GM18502 (cell line): Measurements from ENCODE around the gene LAMP5.

Source experiments
- ATAC-seq: cut with Tn5 transposase; IDR thresholded peaks from one replicate; pipeline ENCODE4 v1.9.1; 2021; ENCODE audit warnings: mild to moderate bottlenecking; ENCODE audit not compliant: unreplicated experiment, poor library complexity

LAMP5 gene, protein sequence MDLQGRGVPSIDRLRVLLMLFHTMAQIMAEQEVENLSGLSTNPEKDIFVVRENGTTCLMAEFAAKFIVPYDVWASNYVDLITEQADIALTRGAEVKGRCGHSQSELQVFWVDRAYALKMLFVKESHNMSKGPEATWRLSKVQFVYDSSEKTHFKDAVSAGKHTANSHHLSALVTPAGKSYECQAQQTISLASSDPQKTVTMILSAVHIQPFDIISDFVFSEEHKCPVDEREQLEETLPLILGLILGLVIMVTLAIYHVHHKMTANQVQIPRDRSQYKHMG

DNA sequence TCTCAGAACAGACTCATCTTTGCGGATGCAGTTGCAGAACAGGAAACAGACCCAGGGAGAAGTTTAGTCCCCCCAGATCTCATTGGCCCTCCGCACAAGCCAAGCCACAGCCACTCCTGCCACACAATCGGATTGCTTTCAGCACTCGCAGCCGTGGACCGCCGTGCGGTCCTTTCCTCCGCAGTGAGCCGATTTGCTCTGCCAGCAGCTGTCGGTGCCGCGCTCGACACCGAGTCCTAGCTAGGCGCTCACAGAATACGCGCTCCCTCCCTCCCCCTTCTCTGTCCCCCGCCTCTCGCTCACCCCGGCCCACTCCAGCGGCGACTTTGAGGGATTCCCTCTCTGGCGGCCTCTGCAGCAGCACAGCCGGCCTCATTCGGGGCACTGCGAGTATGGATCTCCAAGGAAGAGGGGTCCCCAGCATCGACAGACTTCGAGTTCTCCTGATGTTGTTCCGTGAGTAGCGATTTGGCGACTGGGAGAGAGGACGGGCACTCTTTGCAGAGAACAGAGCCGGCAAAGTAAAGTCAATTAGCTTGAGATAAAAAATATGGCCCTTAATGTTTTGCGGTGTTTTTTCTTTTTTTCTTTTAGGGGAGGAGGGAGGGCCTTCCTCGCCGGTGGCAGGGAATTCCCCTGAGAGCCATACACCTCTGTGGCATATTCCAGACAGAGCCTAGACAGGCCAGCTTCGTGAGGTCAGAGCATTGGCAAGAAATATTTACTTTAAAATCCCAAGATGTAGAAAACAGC is at the start of gene LAMP5:
LAMP5 (plus strand) TSS at position 130 of the 753 bp plus-strand sequence; CDS start at position 393, 263 bp downstream.
- ATAC-seq, result peak; percentile 51

DNA sequence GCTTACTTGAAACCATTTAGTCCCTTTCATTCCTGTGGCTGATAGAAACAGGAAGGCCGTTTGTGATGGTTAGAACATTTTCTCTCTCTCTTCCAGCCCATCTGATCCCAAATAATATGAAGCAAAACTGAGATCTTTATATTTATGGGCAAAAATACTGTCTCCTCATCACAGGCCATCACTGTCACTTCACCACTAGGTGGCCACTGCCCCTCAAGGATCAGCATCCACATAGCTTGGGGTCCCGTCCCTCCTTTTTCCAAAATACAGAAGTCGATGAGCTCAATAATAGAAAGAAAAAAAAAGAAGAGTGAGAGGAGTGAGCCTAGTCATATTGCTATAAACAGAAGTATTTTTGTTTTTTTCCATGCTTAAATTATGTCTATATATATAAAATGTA is 46.4 kb upstream of the LAMP5 start:
- peak; percentile 48 for ATAC-seq

DNA sequence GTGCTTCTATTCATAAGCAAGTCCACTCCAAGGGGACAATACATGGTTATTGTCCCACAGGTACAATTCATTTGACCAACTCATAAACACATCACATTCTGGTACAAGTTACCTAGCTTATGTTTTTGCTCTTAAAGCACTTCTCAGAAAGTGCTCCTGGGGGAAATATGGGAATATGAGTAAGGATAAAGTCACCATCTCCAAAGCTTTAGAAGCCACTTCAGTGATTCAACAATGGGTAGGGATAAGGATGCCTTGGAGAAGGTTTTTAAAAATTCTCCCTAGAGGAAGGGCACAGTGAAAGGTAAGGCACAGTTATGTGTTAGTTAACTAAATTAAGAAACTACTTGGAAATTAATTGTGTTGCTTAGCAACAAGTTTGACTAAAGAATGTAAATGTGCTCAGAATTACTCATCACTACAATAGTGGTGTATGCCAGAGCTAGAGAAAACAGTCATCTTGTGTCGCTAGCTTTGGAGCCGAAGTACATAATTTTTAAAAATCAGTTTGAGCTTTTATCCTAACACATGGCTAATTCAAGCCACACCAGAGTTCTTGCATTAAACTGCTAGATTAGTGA is 39.5 kb upstream of the LAMP5 start:
- ATAC-seq, result no peak

DNA sequence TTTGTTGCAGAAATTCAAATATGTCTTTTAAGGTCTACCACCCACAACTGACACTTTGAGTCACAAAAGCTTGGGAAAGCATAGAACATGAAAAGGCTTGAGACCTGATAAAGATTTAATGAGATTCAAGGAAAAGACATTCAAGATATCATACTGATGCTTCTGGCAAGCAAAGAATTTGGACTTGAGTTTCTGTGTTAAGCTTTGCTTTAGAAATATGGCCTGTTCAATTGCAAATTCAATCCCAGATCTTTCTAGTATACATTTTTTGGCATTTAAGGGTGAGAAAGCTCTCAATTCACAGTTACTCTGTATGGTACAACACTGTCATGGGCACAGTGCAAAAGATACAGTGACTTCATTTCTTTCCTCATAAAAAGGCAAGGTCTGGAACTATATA is 38.9 kb upstream of the LAMP5 start:
- no peak for ATAC-seq

DNA sequence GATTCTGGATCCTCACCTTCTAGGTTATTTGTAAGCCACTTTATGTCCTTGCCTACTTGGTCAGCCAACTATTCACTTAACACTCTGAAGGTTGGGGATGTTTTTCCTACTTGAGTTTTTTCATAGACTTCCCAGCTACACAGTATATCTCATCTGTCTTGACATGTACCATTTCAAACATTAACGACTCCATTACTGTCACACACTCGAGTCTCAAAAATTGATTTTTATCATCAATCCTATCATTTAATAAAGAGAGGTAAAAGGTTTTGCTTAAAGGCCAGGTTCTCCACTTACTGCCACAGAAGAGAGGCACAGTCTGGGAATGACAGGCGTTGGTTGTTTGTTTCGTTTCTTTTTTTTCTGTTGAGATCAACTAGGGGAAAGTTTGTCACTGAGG is 38.2 kb upstream of the LAMP5 start:
- ATAC-seq, result no peak

DNA sequence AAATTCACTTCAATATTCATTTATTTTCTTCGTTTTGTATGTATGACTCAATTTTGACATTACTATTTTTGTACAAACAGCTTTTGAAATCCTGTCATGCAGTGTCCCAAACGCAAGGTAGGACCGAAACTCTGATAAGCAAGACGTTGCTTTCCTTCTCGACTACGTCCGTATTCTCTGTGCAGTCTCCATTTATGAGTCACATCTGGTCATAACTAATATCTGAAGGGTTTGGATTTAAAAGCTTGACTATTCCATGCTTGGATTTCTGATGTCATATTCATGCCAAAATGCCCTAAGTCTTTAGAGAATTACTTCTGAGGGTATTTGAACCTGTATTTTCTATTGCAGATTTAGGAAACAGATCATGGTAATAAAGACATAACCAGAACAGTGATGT is 37.8 kb upstream of the LAMP5 start:
- no peak for ATAC-seq

DNA sequence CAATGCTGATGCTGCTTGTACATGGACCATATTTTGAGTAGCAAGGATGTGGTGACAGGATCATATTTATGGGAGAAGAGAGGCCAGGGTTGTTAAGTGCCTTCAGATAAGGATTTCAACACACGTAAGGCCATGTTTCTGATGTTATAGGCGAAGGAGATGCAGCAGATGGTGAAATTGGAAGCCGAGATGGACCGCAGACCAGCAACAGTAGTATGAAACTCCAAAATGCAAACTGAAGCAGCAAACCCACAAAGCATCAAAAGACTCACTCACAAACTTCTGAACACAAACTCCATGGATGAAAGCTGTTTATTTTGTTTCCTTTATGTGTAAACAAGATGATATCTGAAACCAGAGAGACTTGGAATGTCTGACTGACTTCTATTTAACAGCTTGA is 35.6 kb upstream of the LAMP5 start:
- no peak for ATAC-seq

DNA sequence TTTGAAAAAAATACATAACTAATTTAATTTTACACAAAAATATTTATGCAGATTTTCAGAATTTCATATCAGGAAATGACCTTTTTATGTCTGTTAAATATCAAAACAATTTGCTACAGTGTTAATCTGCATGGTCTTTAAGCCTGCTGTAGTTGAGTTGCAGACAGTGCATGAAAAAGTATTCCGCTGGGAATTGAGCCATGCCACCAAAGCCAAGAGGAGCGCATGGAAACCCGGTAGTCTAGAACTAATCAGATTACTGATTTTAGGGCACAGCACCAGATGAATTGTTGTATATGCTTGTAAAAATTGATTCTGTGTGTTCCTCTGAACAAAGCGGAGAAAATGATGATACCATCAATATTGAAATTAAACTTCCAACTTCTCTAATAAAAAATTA is 34.3 kb upstream of the LAMP5 start:
- no peak for ATAC-seq

DNA sequence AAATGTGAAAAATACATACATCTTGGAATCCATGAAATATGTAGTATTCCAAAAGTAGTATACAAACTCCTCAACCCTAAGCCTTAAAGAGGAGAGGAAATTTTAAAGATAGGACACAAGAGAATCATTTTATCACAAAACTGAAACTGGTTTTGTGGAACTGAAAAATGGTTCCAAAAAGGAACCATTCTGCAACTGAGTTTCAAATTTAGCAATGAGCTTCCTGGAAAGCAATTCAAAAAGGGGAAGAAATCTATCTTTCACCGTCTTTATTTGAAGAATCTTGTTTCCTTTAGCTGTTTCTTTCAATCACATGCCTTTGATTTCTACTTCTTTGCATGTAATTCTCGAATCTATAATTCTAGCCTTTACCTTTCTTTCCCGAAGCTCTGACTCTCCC is 32.2 kb upstream of the LAMP5 start:
- ATAC-seq, result no peak

DNA sequence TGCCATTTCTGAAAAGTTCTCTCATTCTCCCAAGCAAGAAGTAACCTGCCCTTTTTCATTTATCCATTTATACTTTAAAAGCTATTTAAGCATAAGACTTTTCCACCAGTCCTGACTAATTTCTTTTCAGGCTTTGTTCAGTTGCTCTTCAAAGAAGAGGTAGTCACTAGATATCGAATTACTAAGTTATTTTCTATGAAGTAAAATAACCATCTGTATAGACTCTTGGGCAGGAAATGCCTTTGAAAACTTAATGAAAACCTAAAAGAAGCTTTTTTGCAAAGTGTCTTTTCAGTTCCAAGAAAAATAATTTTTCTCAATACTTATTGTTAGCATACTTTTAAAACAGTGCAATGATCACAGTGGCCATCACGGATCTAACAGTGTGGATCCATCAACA is 31.3 kb upstream of the LAMP5 start:
- ATAC-seq, result no peak

DNA sequence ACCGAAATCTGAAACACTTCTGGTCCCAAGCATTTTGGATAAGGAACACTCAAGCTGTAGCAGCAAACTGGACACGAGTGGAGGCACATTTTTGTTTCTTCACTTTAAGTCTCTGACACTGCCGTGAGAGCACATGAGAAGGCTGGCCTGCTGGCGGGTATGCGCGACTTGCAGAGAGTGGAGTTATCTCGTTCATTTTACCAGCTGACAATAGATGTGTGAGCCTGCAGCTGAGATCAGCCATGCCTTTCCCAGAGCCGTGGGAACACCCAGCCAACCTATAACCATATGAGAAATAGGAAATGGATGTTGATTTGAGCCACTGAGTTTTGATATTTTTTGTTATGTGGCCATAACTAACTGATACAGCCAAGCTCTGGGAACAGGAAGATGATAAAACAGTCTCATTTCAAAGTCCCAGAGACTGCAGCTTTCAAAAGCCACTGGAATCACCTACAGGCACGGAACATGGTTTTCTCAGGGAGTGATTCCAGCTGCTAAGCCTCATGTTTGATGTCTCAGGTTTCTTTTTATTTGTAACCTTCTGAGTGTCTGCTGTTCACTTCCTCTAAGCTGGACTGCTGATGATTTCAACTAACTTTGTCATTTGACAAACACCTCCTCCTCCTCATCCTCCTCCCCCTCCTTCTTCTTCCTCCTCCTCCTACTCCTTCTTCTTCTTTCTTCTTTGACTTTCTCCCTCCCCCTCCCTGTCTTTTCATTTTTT is 28.6 kb upstream of the LAMP5 start:
- ATAC-seq, result no peak

DNA sequence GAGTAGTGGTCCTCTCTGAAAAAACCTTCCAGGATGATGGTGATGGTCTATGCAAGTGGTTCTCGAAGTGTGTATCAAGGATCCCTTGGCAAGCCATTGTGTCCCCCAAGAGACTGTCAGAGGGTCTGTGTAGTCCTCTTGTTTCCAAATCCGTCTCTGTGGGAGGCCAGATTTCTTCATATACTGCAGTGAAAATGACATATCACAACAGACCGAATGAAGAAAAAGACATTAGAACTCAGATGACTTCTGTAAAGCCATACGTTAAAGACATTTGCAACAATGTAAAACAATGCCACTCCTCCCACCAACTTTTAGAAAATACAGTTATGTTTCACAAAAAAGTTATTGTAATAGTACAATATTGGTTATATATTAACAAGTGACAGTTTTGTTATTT is 27.2 kb upstream of the LAMP5 start:
- no peak for ATAC-seq

DNA sequence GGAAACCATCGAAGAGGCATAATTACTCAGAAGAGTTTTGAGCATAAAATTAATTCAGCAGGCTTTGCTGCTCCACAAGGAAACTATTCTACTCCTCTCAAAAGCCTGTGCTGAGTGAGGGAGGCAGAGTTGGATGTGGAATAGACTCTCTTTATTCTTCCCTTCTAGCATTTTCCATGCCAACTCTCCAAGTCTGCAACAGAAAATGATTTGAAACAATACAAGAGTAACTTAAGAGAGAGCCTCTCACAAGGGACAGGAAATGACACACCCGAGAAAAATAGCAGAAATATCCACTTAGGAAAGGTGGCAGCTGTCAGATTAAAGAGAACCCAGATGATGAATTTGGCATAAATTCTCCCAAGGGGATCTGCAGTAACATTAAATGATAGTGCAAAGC is 26.3 kb upstream of the LAMP5 start:
- no peak for ATAC-seq

DNA sequence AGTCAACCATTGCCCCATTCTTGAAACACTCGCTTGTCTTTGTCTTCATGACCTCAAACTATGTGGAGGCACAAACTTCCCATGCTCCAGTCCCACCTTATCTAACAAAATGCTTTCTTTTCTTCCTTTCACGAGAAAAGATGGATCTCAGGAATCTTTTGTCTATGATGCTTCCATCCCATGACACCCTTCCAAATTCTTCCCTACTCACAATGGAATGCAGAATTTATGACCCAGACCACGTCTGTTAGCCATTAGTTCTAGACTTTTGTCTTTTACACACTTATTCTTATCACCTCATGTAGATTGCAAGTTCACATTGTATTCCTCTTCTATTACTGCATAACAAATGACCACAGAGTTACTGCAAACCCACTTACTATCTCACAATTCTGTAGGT is 24.2 kb upstream of the LAMP5 start:
- no peak for ATAC-seq

DNA sequence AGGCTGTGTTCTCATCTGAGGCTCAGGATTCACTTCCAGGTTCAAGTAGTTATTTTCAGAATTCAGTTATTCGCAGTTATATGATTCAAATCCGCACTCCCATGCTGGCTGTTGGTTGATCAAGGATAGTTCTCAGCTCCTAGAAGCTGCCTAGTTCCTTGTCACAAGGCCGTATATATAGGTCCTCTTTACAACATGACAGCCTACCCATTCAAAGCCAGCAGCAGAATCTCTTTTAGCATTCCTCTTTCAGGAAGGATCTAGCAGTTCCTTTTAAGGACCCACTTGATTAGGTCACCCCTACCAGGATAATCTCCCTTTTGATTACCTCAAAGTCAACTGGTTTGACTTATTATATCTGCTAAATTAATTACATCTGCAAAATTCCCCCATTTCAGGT is 23.8 kb upstream of the LAMP5 start:
- ATAC-seq, result no peak

DNA sequence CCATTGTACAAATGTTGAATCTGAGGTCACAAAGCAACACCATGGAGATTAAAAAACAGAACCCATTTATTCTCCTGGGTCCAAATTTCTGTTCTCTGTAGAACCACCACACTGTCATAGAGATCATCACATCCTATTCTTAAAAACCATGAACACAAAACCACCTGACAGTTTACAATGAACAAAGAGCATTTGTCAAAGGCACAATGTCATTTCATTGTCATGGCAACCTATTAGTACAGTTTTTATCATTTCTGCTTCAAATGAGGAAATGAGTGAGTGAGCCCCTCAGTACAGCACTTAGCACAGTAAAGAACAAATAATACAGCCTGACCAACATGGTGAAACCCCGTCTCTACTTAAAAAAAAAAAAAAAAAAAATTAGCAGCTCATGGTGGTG is 23.1 kb upstream of the LAMP5 start:
- ATAC-seq, result no peak

DNA sequence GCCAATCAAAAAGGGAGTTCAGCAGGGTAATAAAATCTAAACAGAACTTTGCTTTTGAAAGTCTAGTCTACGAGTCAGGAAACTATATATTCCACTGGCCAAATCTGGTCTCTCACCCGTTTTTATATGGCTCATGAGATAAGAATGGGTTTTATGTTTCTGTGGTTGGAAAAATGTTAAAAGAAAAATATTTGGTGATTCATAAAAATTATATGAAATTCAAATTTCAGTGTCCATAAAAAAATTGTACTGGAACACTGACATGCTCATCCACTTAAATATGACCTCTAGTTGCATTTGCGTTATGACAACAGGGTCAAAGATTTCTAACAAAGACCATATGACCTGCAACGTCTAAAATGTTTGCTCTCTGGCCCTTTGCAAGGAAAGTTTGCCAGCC is 22.3 kb upstream of the LAMP5 start:
- no peak for ATAC-seq

DNA sequence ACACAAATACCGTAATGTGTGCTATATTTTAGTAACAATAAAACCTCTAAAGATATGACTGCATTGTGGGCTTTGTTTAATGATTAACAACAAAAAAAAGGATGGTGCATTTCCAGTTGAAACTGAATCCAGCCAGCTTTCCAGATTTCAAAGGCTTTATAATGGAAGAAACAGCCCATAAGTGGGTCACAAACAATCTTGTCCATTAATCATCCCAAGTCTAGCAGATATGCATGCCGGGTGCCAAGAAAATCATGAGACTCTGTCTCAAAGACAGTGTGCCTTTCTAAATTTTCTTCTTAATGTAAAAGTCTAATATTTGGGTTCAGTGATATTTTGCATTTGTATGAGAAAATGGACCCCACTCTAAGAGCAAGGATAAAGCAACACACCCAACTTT is 20.6 kb upstream of the LAMP5 start:
- ATAC-seq, result no peak

DNA sequence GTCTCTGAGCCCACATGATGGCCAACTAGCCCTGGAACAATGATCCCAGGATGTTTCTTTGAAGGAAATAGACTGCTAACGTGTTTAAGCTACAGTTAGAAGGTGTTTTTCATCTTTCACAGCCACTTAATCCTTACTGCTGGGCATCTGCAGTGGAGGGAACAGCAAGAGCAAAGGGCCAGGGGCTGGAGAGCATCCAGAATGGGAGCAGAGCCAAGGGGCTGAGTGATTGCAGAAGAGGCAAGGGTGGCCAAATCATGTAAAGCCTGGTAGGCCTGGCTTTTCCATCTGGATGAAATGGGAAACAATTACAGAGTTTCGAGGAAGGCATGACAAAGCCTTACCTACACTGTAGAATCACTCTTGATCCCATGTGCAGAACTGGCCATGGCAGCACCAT is 18.7 kb upstream of the LAMP5 start:
- ATAC-seq, result no peak

DNA sequence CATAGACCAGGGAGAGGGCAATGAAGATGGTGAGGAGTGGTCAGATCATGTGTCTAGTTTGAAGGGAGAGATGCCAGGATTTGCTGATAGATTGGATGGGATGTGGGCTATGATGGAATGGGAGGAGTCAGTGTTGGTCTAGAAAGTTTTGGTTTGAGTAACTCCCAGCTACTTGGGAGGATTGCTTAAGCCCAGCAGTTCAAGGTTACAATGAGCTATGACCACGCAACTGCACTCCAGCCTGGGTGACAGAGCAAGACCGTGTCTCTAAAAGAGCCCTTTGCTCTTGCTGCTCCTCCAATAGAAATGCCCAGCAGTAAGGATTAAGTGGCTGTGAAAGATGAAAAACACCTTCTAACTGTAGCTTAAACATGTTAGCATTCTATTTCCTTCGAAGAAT is 18.2 kb upstream of the LAMP5 start:
- ATAC-seq, result no peak

DNA sequence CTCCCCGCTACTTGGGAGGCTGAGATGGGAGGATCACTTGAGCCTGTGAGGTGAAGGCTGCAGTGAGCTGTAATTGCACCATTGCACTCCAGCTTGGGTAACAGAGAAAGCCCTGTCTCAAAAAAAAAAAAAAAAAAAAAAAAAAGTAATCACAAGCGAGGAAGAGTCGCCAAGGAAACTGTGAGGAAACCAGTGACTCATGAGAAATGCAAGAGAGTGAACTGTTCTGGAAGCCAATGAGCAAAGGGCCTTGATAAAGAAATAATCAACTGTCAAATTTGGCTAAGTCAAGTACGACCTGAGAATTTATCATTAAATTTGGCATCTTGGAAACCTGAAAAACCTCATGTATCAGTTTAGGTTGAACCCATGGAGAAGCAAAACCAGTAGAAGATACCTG is 16.1 kb upstream of the LAMP5 start:
- ATAC-seq, result no peak
